Astrocyte (in vitro differentiated cells and primary cell): Measurements from ENCODE around the gene CDK17. TPM values are rescaled to one million over a fixed set of nuclear protein-coding genes. Genes with fewer than 3 reads are reported as not detected.

Experiments
- DNase-seq: peaks from one replicate; pipeline ENCODE4 v3.0.0-alpha.2; 2010; ENCODE audit warnings: low read depth
- FAIRE-seq: peaks from 2 replicates; lab custom pipeline; 2011; peaks lifted over from hg19 to GRCh38; lab: Jason Lieb, UNC
- H2AFZ ChIP-seq: 2 replicates; pipeline ENCODE4 v1.6.0; 2012; ENCODE audit warnings: low read depth, low read length, inconsistent platforms
- H3K27ac ChIP-seq: 2 replicates; pipeline ENCODE4 v1.5.1; 2011; ENCODE audit warnings: low read depth, low read length, inconsistent platforms
- H3K27me3 ChIP-seq: 2 replicates; pipeline ENCODE4 v1.6.0; 2011; ENCODE audit warnings: low read length, inconsistent platforms; ENCODE audit not compliant: insufficient read depth
- H3K36me3 ChIP-seq: 2 replicates; pipeline ENCODE4 v1.5.1; 2011; ENCODE audit warnings: low read length, inconsistent platforms; ENCODE audit not compliant: insufficient read depth
- H3K4me1 ChIP-seq: 2 replicates; pipeline ENCODE4 v1.5.1; 2011; ENCODE audit warnings: low read length, inconsistent platforms; ENCODE audit not compliant: insufficient read depth
- H3K4me2 ChIP-seq: 2 replicates; pipeline ENCODE4 v1.6.0; 2012; ENCODE audit warnings: low read length, inconsistent platforms
- H3K4me3 ChIP-seq: 2 replicates; pipeline ENCODE4 v1.5.1; 2011; ENCODE audit warnings: low read depth, mild to moderate bottlenecking, low read length, inconsistent platforms; ENCODE audit not compliant: insufficient read depth
- H3K79me2 ChIP-seq: 2 replicates; pipeline ENCODE4 v1.6.0; 2012; ENCODE audit warnings: mild to moderate bottlenecking, low read length, inconsistent platforms; ENCODE audit not compliant: insufficient read depth
- H3K9ac ChIP-seq: 2 replicates; pipeline ENCODE4 v1.6.0; 2012; ENCODE audit warnings: mild to moderate bottlenecking, low read length, inconsistent platforms
- H3K9me3 ChIP-seq: 2 replicates; pipeline ENCODE4 v1.5.1; 2012; ENCODE audit warnings: low read depth, mild to moderate bottlenecking, low read length, inconsistent platforms; ENCODE audit not compliant: insufficient read depth
- H4K20me1 ChIP-seq: 2 replicates; pipeline ENCODE4 v1.6.0; 2012; ENCODE audit warnings: low read length, inconsistent platforms; ENCODE audit not compliant: insufficient read depth
- H3K27ac Mint-ChIP-seq: one replicate; pipeline ENCODE4 v1.8.0; 2021; ENCODE audit warnings: mild to moderate bottlenecking, mixed read lengths; ENCODE audit not compliant: unreplicated experiment
- H3K27me3 Mint-ChIP-seq: one replicate; pipeline ENCODE4 v1.8.0; 2021; ENCODE audit warnings: low read depth, mixed read lengths; ENCODE audit not compliant: unreplicated experiment
- H3K36me3 Mint-ChIP-seq: one replicate; pipeline ENCODE4 v1.8.0; 2021; ENCODE audit warnings: low read depth, mixed read lengths; ENCODE audit not compliant: unreplicated experiment
- H3K4me1 Mint-ChIP-seq: one replicate; pipeline ENCODE4 v1.8.0; 2021; ENCODE audit warnings: low read depth, mixed read lengths; ENCODE audit not compliant: unreplicated experiment
- H3K4me3 Mint-ChIP-seq: one replicate; pipeline ENCODE4 v1.8.0; 2021; ENCODE audit warnings: mild to moderate bottlenecking, moderate library complexity, mixed read lengths; ENCODE audit not compliant: unreplicated experiment
- H3K9me3 Mint-ChIP-seq: one replicate; pipeline ENCODE4 v1.8.0; 2021; ENCODE audit warnings: mild to moderate bottlenecking, mixed read lengths; ENCODE audit not compliant: unreplicated experiment
- EZH2 ChIP-seq: IDR thresholded peaks from 2 replicates; pipeline ENCODE4 v1.6.1; 2012; ENCODE audit warnings: mild to moderate bottlenecking, low read length, inconsistent platforms; ENCODE audit not compliant: insufficient read depth
- total RNA-seq: library from RNA; stranded (reverse); gene quantifications from 2 replicates; pipeline ENCODE4 v1.2.1, GENCODE V29; 2021
- TF ChIP-seq, protein P1 (sequence below): IDR thresholded peaks from 2 replicates; pipeline ENCODE4 v1.5.1; 2011; ENCODE audit warnings: low read depth, mild to moderate bottlenecking, inconsistent platforms, low read length, moderate library complexity; ENCODE audit not compliant: insufficient read depth

The CDK17 gene
- total RNA-seq, 1 donor from 2014 or later: 64.2 TPM

DNA sequence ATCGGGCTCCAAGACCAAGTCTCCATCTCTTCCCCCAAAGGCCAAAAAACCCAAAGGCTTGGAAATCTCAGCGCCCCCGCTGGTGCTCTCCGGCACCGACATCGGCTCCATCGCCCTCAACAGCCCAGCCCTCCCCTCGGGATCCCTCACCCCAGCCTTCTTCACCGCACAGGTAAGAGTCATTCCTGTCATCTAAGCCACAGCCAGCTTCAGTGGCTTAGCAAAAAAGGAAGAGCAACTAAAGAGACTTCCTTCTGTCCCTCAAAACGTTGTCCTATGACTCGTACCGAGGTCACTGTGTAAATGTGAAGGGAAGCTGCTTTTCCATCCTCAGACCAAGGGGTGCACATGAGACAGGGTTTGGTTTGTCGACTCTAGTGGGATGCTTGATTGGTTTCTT lies 152.7 kb downstream of the CDK17 start:
- no peak for DNase-seq
- Mint-ChIP-seq H3K27ac (peak overlapping the region; percentile 58), H3K4me1 (peaks cover 29% of the 10 kb centered on the region), H3K9me3 (no peaks in the 10 kb centered on the region), H3K36me3 (peaks cover 52% of the 10 kb centered on the region), H3K4me3 (peak overlapping the region; percentile 11), H3K27me3 (no peaks in the 10 kb centered on the region)
- H3K27ac ChIP-seq: no peak overlapping the region
- no peak overlapping the region for H3K9ac ChIP-seq
- H3K36me3 ChIP-seq: peaks cover 45% of the 10 kb centered on the region
- TF ChIP-seq, protein P1, sequence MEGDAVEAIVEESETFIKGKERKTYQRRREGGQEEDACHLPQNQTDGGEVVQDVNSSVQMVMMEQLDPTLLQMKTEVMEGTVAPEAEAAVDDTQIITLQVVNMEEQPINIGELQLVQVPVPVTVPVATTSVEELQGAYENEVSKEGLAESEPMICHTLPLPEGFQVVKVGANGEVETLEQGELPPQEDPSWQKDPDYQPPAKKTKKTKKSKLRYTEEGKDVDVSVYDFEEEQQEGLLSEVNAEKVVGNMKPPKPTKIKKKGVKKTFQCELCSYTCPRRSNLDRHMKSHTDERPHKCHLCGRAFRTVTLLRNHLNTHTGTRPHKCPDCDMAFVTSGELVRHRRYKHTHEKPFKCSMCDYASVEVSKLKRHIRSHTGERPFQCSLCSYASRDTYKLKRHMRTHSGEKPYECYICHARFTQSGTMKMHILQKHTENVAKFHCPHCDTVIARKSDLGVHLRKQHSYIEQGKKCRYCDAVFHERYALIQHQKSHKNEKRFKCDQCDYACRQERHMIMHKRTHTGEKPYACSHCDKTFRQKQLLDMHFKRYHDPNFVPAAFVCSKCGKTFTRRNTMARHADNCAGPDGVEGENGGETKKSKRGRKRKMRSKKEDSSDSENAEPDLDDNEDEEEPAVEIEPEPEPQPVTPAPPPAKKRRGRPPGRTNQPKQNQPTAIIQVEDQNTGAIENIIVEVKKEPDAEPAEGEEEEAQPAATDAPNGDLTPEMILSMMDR: no peak
- TF ChIP-seq EZH2: no peak
- peaks cover 96% of the 10 kb centered on the region for H3K79me2 ChIP-seq
- peak; percentile 17 for FAIRE-seq
- H3K27me3 ChIP-seq: no peaks in the 10 kb centered on the region
- H4K20me1 ChIP-seq: peaks cover 87% of the 10 kb centered on the region
- no peak overlapping the region for H3K4me3 ChIP-seq
- no peaks in the 10 kb centered on the region for H3K9me3 ChIP-seq
- H3K4me2 ChIP-seq: no peak overlapping the region
- H3K4me1 ChIP-seq: peaks cover 8% of the 10 kb centered on the region
- H2AFZ ChIP-seq: no peak overlapping the region

DNA sequence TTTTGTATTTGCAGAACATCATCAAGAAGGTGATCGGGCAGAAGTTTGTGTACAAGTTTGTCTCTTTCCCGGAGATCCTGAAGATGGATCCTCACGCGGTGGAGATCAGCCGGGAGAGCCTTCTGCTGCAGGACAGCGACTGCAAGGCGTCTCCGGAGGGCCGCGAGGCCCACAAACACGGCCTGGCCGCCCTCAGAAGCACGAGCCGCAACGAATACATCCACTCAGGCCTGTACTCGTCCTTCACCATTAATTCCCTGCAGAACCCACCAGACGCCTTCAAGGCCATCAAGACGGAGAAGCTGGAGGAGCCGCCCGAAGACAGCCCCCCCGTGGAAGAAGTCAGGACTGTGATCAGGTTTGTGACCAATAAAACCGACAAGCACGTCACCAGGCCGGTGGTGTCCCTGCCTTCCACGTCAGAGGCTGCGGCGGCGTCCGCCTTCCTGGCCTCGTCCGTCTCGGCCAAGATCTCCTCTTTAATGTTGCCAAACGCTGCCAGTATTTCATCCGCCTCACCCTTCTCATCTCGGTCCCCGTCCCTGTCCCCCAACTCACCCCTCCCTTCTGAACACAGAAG lies 153.2 kb downstream of the CDK17 start:
- no peaks in the 10 kb centered on the region for H3K27me3 Mint-ChIP-seq
- peaks cover 24% of the 10 kb centered on the region for H3K4me1 Mint-ChIP-seq
- no peak for DNase-seq

DNA sequence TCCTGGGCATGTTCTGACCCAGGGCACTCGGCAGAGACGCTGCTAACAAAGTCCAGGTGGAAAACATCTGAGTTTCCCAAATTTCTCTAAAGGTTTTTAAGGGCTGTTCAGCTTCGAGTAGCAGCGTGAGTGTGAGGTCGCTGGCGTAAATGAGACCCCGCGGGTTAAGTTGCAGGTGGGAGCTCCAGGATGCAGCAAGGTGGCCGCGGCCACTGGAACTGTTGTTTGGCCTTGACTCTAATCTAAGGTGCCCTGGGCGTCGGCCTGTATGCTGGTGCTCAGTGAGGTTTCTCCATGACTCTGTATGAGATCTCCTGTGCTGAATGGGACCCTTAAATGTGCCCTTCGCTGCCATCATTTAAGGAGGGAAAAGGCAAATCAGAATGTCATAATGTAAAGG lies 155.4 kb downstream of the CDK17 start:
- H3K9me3 ChIP-seq: no peaks in the 10 kb centered on the region
- peaks cover 34% of the 10 kb centered on the region for H3K4me1 Mint-ChIP-seq
- H3K27ac Mint-ChIP-seq: no peak overlapping the region
- no peak overlapping the region for H3K4me2 ChIP-seq
- FAIRE-seq (no peak), DNase-seq (no peak)
- no peak overlapping the region for H2AFZ ChIP-seq
- H3K9me3 Mint-ChIP-seq: no peaks in the 10 kb centered on the region
- H3K27me3 ChIP-seq: no peaks in the 10 kb centered on the region
- no peaks in the 10 kb centered on the region for H3K27me3 Mint-ChIP-seq
- TF ChIP-seq, protein P1: no peak
- no peak for TF ChIP-seq EZH2
- no peak overlapping the region for H3K4me3 Mint-ChIP-seq
- no peak overlapping the region for H3K27ac ChIP-seq
- peaks cover 17% of the 10 kb centered on the region for H3K4me1 ChIP-seq
- no peak overlapping the region for H3K9ac ChIP-seq
- H4K20me1 ChIP-seq: peaks cover 89% of the 10 kb centered on the region
- H3K4me3 ChIP-seq: no peak overlapping the region
- H3K79me2 ChIP-seq: peaks cover 96% of the 10 kb centered on the region
- peaks cover 27% of the 10 kb centered on the region for H3K36me3 ChIP-seq
- H3K36me3 Mint-ChIP-seq: peaks cover 33% of the 10 kb centered on the region

More for the DNA sequence above, 153.2 kb downstream of the CDK17 start:
- no peaks in the 10 kb centered on the region for H3K9me3 ChIP-seq
- Mint-ChIP-seq H3K27ac (no peak overlapping the region), H3K9me3 (no peaks in the 10 kb centered on the region), H3K4me3 (no peak overlapping the region), H3K36me3 (peaks cover 47% of the 10 kb centered on the region)
- H3K27me3 ChIP-seq: no peaks in the 10 kb centered on the region
- peaks cover 9% of the 10 kb centered on the region for H3K4me1 ChIP-seq
- H3K9ac ChIP-seq: no peak overlapping the region
- no peak overlapping the region for H2AFZ ChIP-seq
- TF ChIP-seq EZH2: no peak
- TF ChIP-seq, protein P1: no peak
- H4K20me1 ChIP-seq: peaks cover 88% of the 10 kb centered on the region
- peaks cover 96% of the 10 kb centered on the region for H3K79me2 ChIP-seq
- H3K36me3 ChIP-seq: peaks cover 40% of the 10 kb centered on the region
- H3K27ac ChIP-seq: no peak overlapping the region
- FAIRE-seq: no peak
- no peak overlapping the region for H3K4me3 ChIP-seq
- no peak overlapping the region for H3K4me2 ChIP-seq
